Stomach (tissue), 9 donors: Measurements from ENCODE around the gene TTC34. TPM values are rescaled to one million over a fixed set of nuclear protein-coding genes. Genes with fewer than 3 reads are reported as not detected.

ENCODE experiments used
- DNase-seq, 2 donors: peaks; one replicate each; pipeline versions ENCODE4 v3.0.0 to v3.0.0-alpha.2; 2013 to 2019
- H3K27ac ChIP-seq, 5 donors: fragments of 200-600 bp in 4 of 5; sonication (generic) in 4 of 5; one replicate each; pipeline ENCODE4 v1.5.1; 2013 to 2019; ENCODE audit warnings: mild to moderate bottlenecking in 1 of 5, moderate library complexity in 1 of 5
- H3K27me3 ChIP-seq, 3 donors: fragments of 200-600 bp; sonication (generic); one replicate each; pipeline ENCODE4 v1.5.1; 2017 to 2019; ENCODE audit warnings: mixed run types in 1 of 3
- H3K36me3 ChIP-seq, 4 donors: fragments of 200-600 bp; sonication (generic); 1 replicate in 3 of 4; 2 replicates in 1 of 4; pipeline ENCODE4 v1.5.1; 2016 to 2019
- H3K4me1 ChIP-seq, 4 donors: fragments of 200-600 bp; sonication (generic); one replicate each; pipeline ENCODE4 v1.5.1; 2016 to 2019
- H3K4me3 ChIP-seq, 4 donors: fragments of 200-600 bp; sonication (generic) in 3 of 4; one replicate each; pipeline ENCODE4 v1.5.1; 2016 to 2019; ENCODE audit warnings: mild to moderate bottlenecking in 1 of 4
- H3K9me3 ChIP-seq, 4 donors: fragments of 200-600 bp; sonication (generic); one replicate each; pipeline ENCODE4 v1.5.1; 2016 to 2019
- CTCF ChIP-seq, 7 experiments: fragments of 450-650 bp in 4 of 7; fragments of 200-600 bp in 3 of 7; sonication (generic) in 3 of 7; IDR thresholded peaks; one replicate each; pipeline ENCODE4 v1.5.1; 2016 to 2019; ENCODE audit warnings: antibody characterized with exemption in 7 of 7, control low read depth in 2 of 7, mild to moderate bottlenecking in 1 of 7
- EP300 ChIP-seq: sonication (generic); formaldehyde crosslinking; IDR thresholded peaks from one replicate; pipeline ENCODE4 v1.6.1; 2017; ENCODE audit warnings: antibody characterized with exemption
- POLR2A ChIP-seq, 4 donors: fragments of 450-650 bp; IDR thresholded peaks; one replicate each; pipeline ENCODE4 v1.6.1; 2016; ENCODE audit warnings: antibody characterized with exemption in 4 of 4, control low read depth in 2 of 4, mild to moderate bottlenecking in 1 of 4, moderate library complexity in 1 of 4
- POLR2AphosphoS5 ChIP-seq, 3 donors: sonication (generic); formaldehyde crosslinking; IDR thresholded peaks; one replicate each; pipeline ENCODE4 v1.6.1; 2016; ENCODE audit warnings: antibody characterized with exemption in 3 of 3
- WGBS, 5 donors: extraction: QIAGEN DNeasy Blood & Tissue Kit in 3 of 5; methylation state at CpG; one replicate each; pipeline versions ENCODE4 v1.1.5 to v1.1.7; 2013 to 2018; 5-methylcytosine and 5-hydroxymethylcytosine counted together
- intact Hi-C: fragments of 100-400 bp; cut with DNase I; formaldehyde crosslinking; loops from one replicate; pipeline ENCODE4 v1.15.1; 2023; ENCODE audit warnings: low total_unique reads
- polyA plus RNA-seq, 3 donors: library from polyadenylated mRNA; stranded (reverse); fragments of 200-250 nt; gene quantifications; one replicate each; pipeline ENCODE4 v1.2.3, GENCODE V29; 2013
- total RNA-seq, 5 donors: library from RNA; depleted of rRNA; stranded (reverse); fragments of >200 nt; gene quantifications; one replicate each; pipeline versions ENCODE4 v1.1.0 to v1.2.3, GENCODE V29; 2014 to 2016
- donor health status: healthy with polysubstance abuse.
- donor health status: Bipolar disorder and iron deficiency.
- donor health status: healthy.

TTC34 gene
- total and polyA plus RNA-seq, 8 donors = 0.06 to 1.3 (median 0.33) TPM; not detected in 2

- intact Hi-C loops = loop anchor here (10.0 kb wide), 3 partner anchors 57 to 227 kb away; partner anchors contain the start of genes PEX10 and PRXL2B
- DNase-seq = peak in 1 of 2 donors; percentile 24
- WGBS, 5 donors = 87 to 97% (median 92%) methylated on average over 5 to 34 of the region's 34 CpGs
- Histone ChIP-seq H3K36me3 (no peaks in the 10 kb centered on the region), H3K27ac (peak overlapping the region in 1 of 5 donors; percentile 90), H3K9me3 (peaks cover 3 to 18% (median 16%) of the 10 kb centered on the region in 4 donors), H3K4me3 (peak overlapping the region; percentile 72 to 98 (median 94)), H3K27me3 (peaks cover 0 to 12% (median 4%) of the 10 kb centered on the region in 3 donors), H3K4me1 (peaks cover 17 to 28% (median 26%) of the 10 kb centered on the region in 4 donors)
- TF ChIP-seq CTCF (IDR thresholded peaks at IDR 0.05) (no peak), EP300 (no peak), POLR2A (IDR thresholded peaks at IDR 0.05) (no peak), POLR2AphosphoS5 (IDR thresholded peaks at IDR 0.05) (no peak)
These were observed 159.9 kb downstream of the TTC34 start for GRCh38 chr1:2641381-2642130.

- Histone ChIP-seq H3K9me3 (peaks cover 0 to 10% (median 10%) of the 10 kb centered on the region in 4 donors), H3K36me3 (no peaks in the 10 kb centered on the region), H3K27me3 (peaks cover 0 to 21% (median 4%) of the 10 kb centered on the region in 3 donors), H3K4me3 (no peak overlapping the region), H3K4me1 (peaks cover 17 to 28% (median 26%) of the 10 kb centered on the region in 4 donors), H3K27ac (no peak overlapping the region)
- 72 to 86% (median 81%) methylated on average over 2 to 3 of the region's 3 CpGs for WGBS, 5 donors
- intact Hi-C loops = loop anchor here (10.0 kb wide), 3 partner anchors 56 to 226 kb away; partner anchors contain the start of genes PEX10 and PRXL2B
- DNase-seq = no peak
- TF ChIP-seq EP300 (no peak), POLR2AphosphoS5 (IDR thresholded peaks at IDR 0.05) (no peak), POLR2A (IDR thresholded peaks at IDR 0.05) (no peak), CTCF (IDR thresholded peaks at IDR 0.05) (no peak)
These were observed 160.9 kb downstream of the TTC34 start for GRCh38 chr1:2640626-2641025.

GRCh38 chr1:2639607-2640521, 161.6 kb downstream of the TTC34 start:
- intact Hi-C loops = loop anchor here (10.0 kb wide), 3 partner anchors 55 to 225 kb away; partner anchors contain the start of genes PEX10 and PRXL2B
- no peak overlapping the region for H3K27ac ChIP-seq

More at GRCh38 chr1:2639607-2640521, 161.6 kb downstream of the TTC34 start:
- DNase-seq = peak in 1 of 2 donors; percentile 15
- no peaks in the 10 kb centered on the region for H3K36me3 ChIP-seq
- no peak overlapping the region for H3K4me3 ChIP-seq
- H3K4me1 ChIP-seq = peaks cover 17 to 28% (median 26%) of the 10 kb centered on the region in 4 donors
- peaks cover 0 to 10% (median 9%) of the 10 kb centered on the region in 4 donors for H3K9me3 ChIP-seq
- peaks cover 0 to 28% (median 8%) of the 10 kb centered on the region in 3 donors for H3K27me3 ChIP-seq
- 73 to 76% (median 74%) methylated on average over 20 to 26 of the region's 26 CpGs for WGBS, 5 donors
- TF ChIP-seq POLR2AphosphoS5 (IDR thresholded peaks at IDR 0.05) = no peak
- TF ChIP-seq POLR2A (IDR thresholded peaks at IDR 0.05) = no peak
- no peak for TF ChIP-seq EP300
- no peak for TF ChIP-seq CTCF (IDR thresholded peaks at IDR 0.05)
